HepG2 (cell line): ENCODE data around the gene PERP. TPM values are rescaled to one million over a fixed set of nuclear protein-coding genes. Genes with fewer than 3 reads are reported as not detected.

ENCODE experiments used
- ATAC-seq: fragments of 200-7000 bp; cut with Tn5 transposase; 3 replicates; pipeline ENCODE4 v1.9.1; 2020; ENCODE audit warnings: mild to moderate bottlenecking, moderate library complexity
- BruUV-seq: library from RNA; stranded (reverse); fragments of 400-500 nt; replicated peaks from 2 replicates; lab custom pipeline; 2021; lab: Mats Ljungman, UMichigan
- CTCF ChIA-PET: fragments of 300-600 bp; formaldehyde crosslinking; extraction: SDS; loops from one replicate; lab custom pipeline; 2021; ENCODE audit warnings: low total read pairs, inconsistent platforms, low intra/inter-chr PET ratio; lab: Yijun Ruan, JAX
- POLR2A ChIA-PET: fragments of 350-600 bp; sonication (Branson Sonifier 250); formaldehyde crosslinking; loops from one replicate; lab custom pipeline; 2020; ENCODE audit warnings: antibody characterized with exemption, inconsistent platforms; lab: Yijun Ruan, JAX
- DNase-seq: peaks from one replicate; pipeline ENCODE4 v3.0.0-alpha.2; 2015; ENCODE audit warnings: low spot score
- FAIRE-seq: peaks from 3 replicates; lab custom pipeline; 2011; peaks lifted over from hg19 to GRCh38; lab: Jason Lieb, UNC
- H2AFZ ChIP-seq: one replicate; pipeline ENCODE4 v1.6.1; 2011; ENCODE audit warnings: low read length, inconsistent platforms
- H3K27ac ChIP-seq: fragments of 300-600 bp; 3 replicates; pipeline ENCODE4 v1.8.0; 2011; ENCODE audit warnings: mixed run types, mild to moderate bottlenecking, mixed read lengths, low read length, inconsistent platforms; ENCODE audit not compliant: insufficient read depth; ENCODE audit errors: extremely low read length
- H3K27me3 ChIP-seq, 2 experiments: fragments of 200-600 bp in 1 of 2; 2 replicates in 1 of 2; 3 replicates in 1 of 2; pipeline versions ENCODE4 v1.6.0 to v1.8.0; 2011; ENCODE audit warnings: low read length in 2 of 2, mild to moderate bottlenecking in 2 of 2, moderate library complexity in 2 of 2, inconsistent platforms in 1 of 2; ENCODE audit not compliant: insufficient read depth in 2 of 2, control insufficient read depth in 1 of 2
- H3K36me3 ChIP-seq, 2 experiments: fragments of 200-600 bp in 1 of 2; replicated peaks in 1 of 2; 2 replicates in 1 of 2; 3 replicates in 1 of 2; pipeline versions ENCODE4 v1.5.1 to v1.8.0; 2011; ENCODE audit warnings: low read length in 2 of 2, inconsistent platforms in 1 of 2; ENCODE audit not compliant: insufficient read depth in 2 of 2, control insufficient read depth in 1 of 2
- H3K4me1 ChIP-seq: 2 replicates; pipeline ENCODE4 v1.5.1; 2012; ENCODE audit warnings: low read length, inconsistent platforms; ENCODE audit not compliant: insufficient read depth
- H3K4me2 ChIP-seq: 2 replicates; pipeline ENCODE4 v1.6.0; 2011; ENCODE audit warnings: low read depth, low read length, inconsistent platforms
- H3K4me3 ChIP-seq, 3 experiments: fragments of 200-600 bp in 1 of 3; sonication (generic), shearing (Covaris generic) in 1 of 3; replicated peaks in 1 of 3; 2 replicates each; pipeline ENCODE4 v1.5.1; 2011 to 2016; ENCODE audit warnings: low read length in 3 of 3, inconsistent platforms in 2 of 3, low read depth in 2 of 3, mild to moderate bottlenecking in 2 of 3, control low read depth in 1 of 3, mixed read lengths in 1 of 3; ENCODE audit not compliant: insufficient read depth in 1 of 3
- H3K79me2 ChIP-seq: one replicate; pipeline ENCODE4 v1.6.1; 2011; ENCODE audit warnings: low read length, inconsistent platforms; ENCODE audit not compliant: insufficient read depth
- H3K9ac ChIP-seq: 2 replicates; pipeline ENCODE4 v1.6.0; 2011; ENCODE audit warnings: mild to moderate bottlenecking, low read depth, low read length, inconsistent platforms; ENCODE audit not compliant: insufficient read depth
- H3K9me3 ChIP-seq: 2 replicates; pipeline ENCODE4 v1.5.1; 2012; ENCODE audit warnings: mild to moderate bottlenecking, low read length
- H4K20me1 ChIP-seq: 2 replicates; pipeline ENCODE4 v1.6.0; 2011; ENCODE audit warnings: inconsistent platforms, mild to moderate bottlenecking, low read length, moderate library complexity; ENCODE audit not compliant: insufficient read depth
- CHCHD3 ChIP-seq: sonication (generic); formaldehyde crosslinking; IDR thresholded peaks from 2 replicates; pipeline ENCODE4 v1.8.0; 2022; ENCODE audit warnings: mild to moderate bottlenecking, missing genetic modification reagents, moderate library complexity
- KMT2A ChIP-seq: sonication (generic); formaldehyde crosslinking; IDR thresholded peaks from 2 replicates; pipeline ENCODE4 v1.4.0; 2020; ENCODE audit warnings: missing genetic modification reagents
- KMT2B ChIP-seq: IDR thresholded peaks from 2 replicates; pipeline ENCODE4 v1.6.1; 2016; ENCODE audit warnings: missing genetic modification reagents, missing compliant biosample characterization
- MYNN ChIP-seq: sonication (generic); formaldehyde crosslinking; IDR thresholded peaks from 2 replicates; pipeline ENCODE4 v1.4.0; 2020; ENCODE audit warnings: mild to moderate bottlenecking, low read depth, missing genetic modification reagents
- THYN1 ChIP-seq: sonication (generic); formaldehyde crosslinking; IDR thresholded peaks from 2 replicates; pipeline ENCODE4 v1.8.1; 2023; ENCODE audit warnings: low read depth, mild to moderate bottlenecking, moderate library complexity, missing genetic modification reagents, borderline replicate concordance
- ZBTB33 ChIP-seq: sonication (generic); formaldehyde crosslinking; IDR thresholded peaks from 2 replicates; pipeline ENCODE4 v1.4.0; 2020; ENCODE audit warnings: missing genetic modification reagents
- ZFX ChIP-seq: sonication (generic); formaldehyde crosslinking; IDR thresholded peaks from 2 replicates; pipeline ENCODE4 v1.4.0; 2020; ENCODE audit warnings: mild to moderate bottlenecking, low read depth, missing genetic modification reagents, moderate library complexity
- ZNF503 ChIP-seq: sonication (generic); formaldehyde crosslinking; IDR thresholded peaks from 2 replicates; pipeline ENCODE4 v1.4.0; 2020; ENCODE audit warnings: missing genetic modification reagents
- ZNF574 ChIP-seq: sonication (generic); formaldehyde crosslinking; IDR thresholded peaks from 2 replicates; pipeline ENCODE4 v1.4.0; 2020; ENCODE audit warnings: missing genetic modification reagents
- ZNF609 ChIP-seq: sonication (generic); formaldehyde crosslinking; IDR thresholded peaks from 2 replicates; pipeline ENCODE4 v1.4.0; 2020; ENCODE audit warnings: mild to moderate bottlenecking, missing genetic modification reagents, borderline replicate concordance
- ZNF703 ChIP-seq: sonication (generic); formaldehyde crosslinking; IDR thresholded peaks from 2 replicates; pipeline ENCODE4 v1.5.1; 2020; ENCODE audit warnings: missing genetic modification reagents, mild to moderate bottlenecking, moderate library complexity, borderline replicate concordance
- ZNF747 ChIP-seq: sonication (generic); formaldehyde crosslinking; IDR thresholded peaks from 2 replicates; pipeline ENCODE4 v1.8.1; 2023; ENCODE audit warnings: missing genetic modification reagents, mild to moderate bottlenecking, borderline replicate concordance
- ZNF776 ChIP-seq: sonication (generic); formaldehyde crosslinking; IDR thresholded peaks from 2 replicates; pipeline ENCODE4 v1.4.0; 2020; ENCODE audit warnings: mild to moderate bottlenecking, missing genetic modification reagents
- WGBS: methylation state at CpG from one replicate; pipeline ENCODE4 v1.1.6; 2017; ENCODE audit warnings: low lambda C conversion rate; 5-methylcytosine and 5-hydroxymethylcytosine counted together
- in situ Hi-C: cut with HindIII; loops from 2 replicates; pipeline ENCODE4 v1.10.0; 2017; ENCODE audit warnings: low pct_unique_long_range_greater_than_20kb; ENCODE audit not compliant: extremely low pct_ligation_motif_present
- intact Hi-C: fragments of 100-400 bp; cut with micrococcal nuclease; formaldehyde crosslinking; loops from one replicate; pipeline ENCODE4 v1.10.0; 2022; ENCODE audit not compliant: unreplicated experiment
- polyA plus RNA-seq, 8 experiments: library from polyadenylated mRNA; depleted of rRNA in 3 of 8; stranded (reverse) in 7 of 8; unstranded in 1 of 8; fragments of >200 nt; fragmentation: Illumina TruSeq in 4 of 8; extraction: Trizol in 4 of 8; gene quantifications; 2 replicates each; pipeline versions ENCODE4 v1.2.1 to v1.2.3, GENCODE V29; 2011 to 2016; ENCODE audit warnings: low read depth in 4 of 8, missing spikeins in 1 of 8, mixed read lengths in 1 of 8; ENCODE audit not compliant: insufficient read depth in 1 of 8
- total RNA-seq, 5 experiments: library from RNA; depleted of rRNA; stranded (reverse); fragments of >200 nt; fragmentation: Illumina TruSeq; extraction: Trizol; gene quantifications; 2 replicates each; pipeline ENCODE4 v1.2.3, GENCODE V29; 2016; ENCODE audit warnings: low read depth in 1 of 5

PERP gene
- total and polyA plus RNA-seq, 2 of the 13 experiments (the other 11 are each of a cell fraction or from before 2014, with no cell fraction given) = 26.0 to 53.0 TPM

GRCh38 chr6:138155443-138155842, 48.2 kb upstream of the PERP start:
- FAIRE-seq (no peak), DNase-seq (no peak), ATAC-seq (no peak)
- ChIA-PET CTCF (no interaction called here), POLR2A (no interaction called here)
- in situ Hi-C loops = no loop called here
- Histone ChIP-seq H3K79me2 (no peaks in the 10 kb centered on the region), H2AFZ (no peak overlapping the region), H3K27me3 (peaks cover 0 to 18% of the 10 kb centered on the region in 2 experiments; a peak in 3 of 5 replicates), H3K27ac (no peak overlapping the region), H3K4me2 (no peak overlapping the region), H3K9ac (no peak overlapping the region), H3K36me3 (no peaks in the 10 kb centered on the region), H3K9me3 (no peaks in the 10 kb centered on the region), H4K20me1 (no peaks in the 10 kb centered on the region), H3K4me3 (no peak overlapping the region), H3K4me1 (0 out of 2 replicates have a peak, but pooled peaks cover under 1% of the 10 kb centered on the region)
- BruUV-seq = no TSS peak
- 0% methylated on average over 1 of the region's 1 CpG for WGBS
- intact Hi-C loops = no loop called here
- TF ChIP-seq ZNF574 (CRISPR knock-in tag) = no peak
- no peak for TF ChIP-seq ZNF747 (CRISPR knock-in tag)
- no peak for TF ChIP-seq MYNN (CRISPR knock-in tag)
- TF ChIP-seq ZNF776 (CRISPR knock-in tag) = no peak
- TF ChIP-seq ZBTB33 (CRISPR knock-in tag) = no peak
- TF ChIP-seq ZNF609 = no peak
- TF ChIP-seq KMT2B (CRISPR knock-in tag) = no peak
- no peak for TF ChIP-seq ZNF703 (CRISPR knock-in tag)
- no peak for TF ChIP-seq KMT2A (CRISPR knock-in tag)
- TF ChIP-seq THYN1 (CRISPR knock-in tag) = no peak
- no peak for TF ChIP-seq ZFX (CRISPR knock-in tag)
- TF ChIP-seq CHCHD3 (CRISPR knock-in tag) = no peak
- TF ChIP-seq ZNF503 (CRISPR knock-in tag) = no peak
